HG03558 (cell line): Measurements from ENCODE around the gene ZNF438.
A peak's percentile ranks its signal among the peaks of the same experiment; 100 is the strongest.
"Not testable (repeated sequence)": the region's sequence is repeated elsewhere in the genome, so short reads cannot be mapped to it uniquely, and the experiment has no call there.

ENCODE experiments used
- ATAC-seq: cut with Tn5 transposase; IDR thresholded peaks from one replicate; pipeline ENCODE4 v1.9.1; 2021; ENCODE audit warnings: moderate number of reproducible peaks; ENCODE audit not compliant: unreplicated experiment; ENCODE audit errors: extremely low read depth

The ZNF438 gene

DNA sequence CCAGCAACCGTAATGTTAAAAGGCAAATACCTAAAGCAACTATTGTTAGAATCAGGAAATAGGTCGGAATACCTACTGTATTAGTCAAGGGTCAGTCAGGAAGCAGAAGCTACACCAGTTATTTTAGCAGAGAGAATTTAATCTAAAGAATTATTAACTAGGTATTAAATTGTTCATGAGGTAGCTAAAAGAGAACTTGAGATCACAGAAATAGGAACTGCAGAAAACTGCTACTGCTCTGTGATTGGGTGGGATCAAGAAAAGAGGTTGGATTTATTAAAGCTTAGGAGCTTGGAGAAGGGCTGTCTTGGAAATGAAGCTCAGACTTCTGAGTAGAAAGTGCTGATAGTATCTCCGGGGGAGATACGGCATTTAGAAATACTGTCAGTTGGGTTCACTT, 20.0 kb upstream of the ZNF438 start:
- ATAC-seq, result no peak

DNA sequence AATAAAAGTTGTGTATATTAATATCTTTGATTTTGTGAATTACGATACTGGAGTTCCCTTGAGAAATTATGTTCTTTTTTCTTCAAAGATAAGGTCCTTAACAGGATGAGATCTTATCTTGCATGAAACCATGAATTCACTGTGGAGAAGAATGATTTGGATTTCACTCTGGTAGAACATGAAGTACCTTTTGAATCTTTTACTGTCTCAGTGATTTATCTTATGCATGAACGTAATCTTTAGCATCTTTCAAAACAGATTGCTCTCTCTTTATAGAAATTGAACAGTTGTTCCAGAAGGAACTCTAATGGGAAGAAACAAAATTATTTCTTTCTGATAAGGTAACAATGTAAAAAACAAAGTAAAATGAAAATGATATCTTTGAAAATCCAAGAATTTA, 11.0 kb upstream of the ZNF438 start:
- no peak for ATAC-seq

GRCh38 chr10:31041011-31041410, 9.3 kb upstream of the ZNF438 start:
- ATAC-seq, result no peak

DNA sequence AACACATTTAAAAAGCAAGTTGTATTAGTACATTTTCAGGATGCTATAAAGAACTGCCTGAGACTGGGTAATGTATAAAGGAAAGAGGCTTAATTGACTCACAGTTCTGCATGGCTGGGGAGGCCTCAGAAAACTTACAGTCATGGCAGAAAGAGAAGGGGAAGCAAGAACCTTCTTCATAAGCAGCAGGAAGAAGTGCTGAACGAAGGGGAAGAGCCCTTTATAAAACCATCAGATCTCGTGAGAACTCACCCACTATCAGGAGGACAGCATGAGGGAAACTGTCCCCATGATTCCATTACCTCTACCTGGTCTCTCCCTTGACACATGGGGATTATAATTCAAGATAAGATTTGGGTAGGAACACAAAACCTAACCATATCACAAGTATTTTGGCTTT, 7.3 kb upstream of the ZNF438 start:
- ATAC-seq, result not testable (repeated sequence)

DNA sequence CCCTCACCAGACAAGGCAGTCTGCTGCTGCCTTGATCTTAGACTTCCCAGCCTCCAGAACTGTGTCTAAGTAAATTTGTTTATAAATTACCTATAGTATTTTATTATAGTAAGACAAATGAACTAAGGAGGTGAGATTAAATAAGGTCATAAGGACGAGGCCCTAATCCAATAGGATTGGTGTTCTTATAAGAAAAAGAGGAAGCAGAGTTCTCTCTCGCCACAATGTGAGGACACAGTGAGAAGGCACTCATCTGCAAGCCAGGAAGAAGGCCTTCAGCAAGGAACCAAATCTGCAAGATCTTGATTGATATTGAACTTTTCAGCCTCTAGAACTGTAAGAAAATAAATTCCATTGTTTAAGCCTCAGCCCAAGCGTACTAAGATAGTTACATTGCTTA, 6.1 kb upstream of the ZNF438 start:
- no peak for ATAC-seq

- no peak for ATAC-seq
Measured at GRCh38 chr10:31036209-31036608, 4.5 kb upstream of the ZNF438 start.

GRCh38 chr10:31035266-31035798, 3.7 kb upstream of the ZNF438 start:
- no peak for ATAC-seq

GRCh38 chr10:31034098-31034909, 2.6 kb upstream of the ZNF438 start:
- no peak for ATAC-seq

GRCh38 chr10:31033147-31033546, 1.5 kb upstream of the ZNF438 start:
- ATAC-seq, result no peak

- peak; percentile 38 for ATAC-seq
Measured at GRCh38 chr10:31032258-31033132, 830 bp upstream of the ZNF438 start.

DNA sequence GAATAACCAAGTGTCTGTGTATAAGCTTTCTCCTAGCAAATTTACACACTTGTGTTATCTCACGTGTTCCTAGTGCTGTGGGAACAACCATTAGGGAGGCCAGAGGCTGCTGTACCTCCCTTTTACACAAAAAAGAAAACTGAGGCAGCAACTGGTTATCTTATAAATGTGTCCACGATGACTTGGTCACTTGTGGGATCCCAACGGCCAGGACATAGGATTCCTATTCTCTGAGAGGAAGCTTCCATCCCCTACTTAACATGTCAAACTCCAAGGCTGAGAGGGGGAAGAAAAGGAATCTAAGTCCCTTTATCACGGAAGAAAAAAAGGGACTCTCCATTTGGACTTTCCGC, 484 bp downstream of the ZNF438 start:
- no peak for ATAC-seq

GRCh38 chr10:31030800-31031199, 865 bp downstream of the ZNF438 start:
- no peak for ATAC-seq

GRCh38 chr10:31030260-31030659, 1.4 kb downstream of the ZNF438 start:
- ATAC-seq, result no peak

GRCh38 chr10:31028081-31028480, 3.6 kb downstream of the ZNF438 start:
- no peak for ATAC-seq

GRCh38 chr10:31026279-31026678, 5.4 kb downstream of the ZNF438 start:
- not testable (repeated sequence) for ATAC-seq

DNA sequence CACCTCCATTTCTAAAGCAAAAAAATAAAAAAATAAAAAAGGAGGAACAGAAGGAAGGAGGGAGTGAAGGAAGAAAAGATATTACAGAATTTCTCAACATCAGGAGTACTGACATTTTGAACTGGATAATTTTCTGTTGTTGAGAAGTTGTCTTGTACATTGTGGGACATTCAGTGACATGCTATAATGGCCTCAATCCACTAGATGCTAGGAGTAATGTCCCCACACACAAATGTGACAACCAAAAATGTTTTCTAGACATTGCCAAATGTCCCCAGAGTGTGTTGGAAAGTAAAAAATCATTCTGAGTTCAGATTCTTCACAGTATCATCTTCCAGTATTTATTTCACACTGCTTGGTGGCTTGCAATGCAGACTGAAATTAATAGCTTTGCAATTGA, 6.5 kb downstream of the ZNF438 start:
- ATAC-seq, result no peak

GRCh38 chr10:31023558-31023957, 8.1 kb downstream of the ZNF438 start:
- ATAC-seq, result no peak

DNA sequence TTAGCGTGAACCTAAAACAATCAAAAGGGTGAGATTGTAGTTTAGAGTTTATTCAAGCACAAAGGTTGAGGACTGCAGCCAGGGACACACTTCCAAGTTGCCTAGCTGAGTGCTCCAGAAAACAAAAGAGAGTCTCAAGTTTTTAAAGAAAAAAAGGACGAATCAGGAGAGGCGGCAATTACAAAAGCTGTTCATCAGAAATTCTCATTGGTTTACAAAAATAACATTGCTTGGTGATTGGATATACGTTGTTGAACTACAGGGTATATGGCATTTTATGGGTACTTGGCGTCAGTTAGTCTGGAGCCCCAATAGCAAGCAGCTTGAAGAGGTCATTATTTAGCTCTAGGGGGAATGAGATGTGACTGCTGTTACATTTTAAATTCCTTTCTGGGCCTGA, 11.5 kb downstream of the ZNF438 start:
- ATAC-seq, result no peak

GRCh38 chr10:31018962-31019361, 12.7 kb downstream of the ZNF438 start:
- ATAC-seq, result no peak

GRCh38 chr10:31018356-31018750, 13.3 kb downstream of the ZNF438 start:
- no peak for ATAC-seq
